ENCODE data around the gene GPR89B.
"Not testable (repeated sequence)": the region's sequence is repeated elsewhere in the genome, so short reads cannot be mapped to it uniquely, and the experiment has no call there.

GPR89B gene

DNA sequence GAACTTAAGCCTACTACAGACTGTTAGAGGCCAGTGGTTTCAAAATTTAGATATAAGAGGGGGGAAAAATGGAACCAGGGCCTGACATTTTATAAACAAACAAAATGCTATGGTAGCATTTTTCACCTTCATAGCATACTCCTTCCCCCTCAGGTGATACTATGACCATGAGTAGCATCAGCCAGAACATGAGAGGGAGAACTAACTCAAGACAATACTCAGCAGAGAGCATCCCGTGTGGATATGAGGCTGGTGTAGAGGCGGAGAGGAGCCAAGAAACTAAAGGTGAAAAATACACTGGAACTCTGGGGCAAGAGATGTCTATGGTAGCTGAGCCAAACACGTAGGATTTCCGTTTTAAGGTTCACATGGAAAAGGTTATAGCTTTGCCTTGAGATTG lies 64.7 kb downstream of the GPR89B start:
- not testable (repeated sequence) for H3K27me3 Mint-ChIP-seq, H3K9me3 Mint-ChIP-seq, H3K27ac Mint-ChIP-seq, DNase-seq
- ATAC-seq = peak; percentile 51
- peaks cover 17% of the 10 kb centered on the region for H3K4me1 Mint-ChIP-seq
- H3K4me3 Mint-ChIP-seq = peak overlapping the region in 1 of 2 donors; percentile 46

GRCh38 chr1:147993400-147993799 lies 65.2 kb downstream of the GPR89B start:
- H3K27me3 Mint-ChIP-seq, DNase-seq, H3K27ac Mint-ChIP-seq, H3K9me3 Mint-ChIP-seq: not testable (repeated sequence)
- H3K4me3 Mint-ChIP-seq = peak overlapping the region; percentile 43 to 46
- peaks cover 19% of the 10 kb centered on the region for H3K4me1 Mint-ChIP-seq
- ATAC-seq = peak; percentile 48

DNA sequence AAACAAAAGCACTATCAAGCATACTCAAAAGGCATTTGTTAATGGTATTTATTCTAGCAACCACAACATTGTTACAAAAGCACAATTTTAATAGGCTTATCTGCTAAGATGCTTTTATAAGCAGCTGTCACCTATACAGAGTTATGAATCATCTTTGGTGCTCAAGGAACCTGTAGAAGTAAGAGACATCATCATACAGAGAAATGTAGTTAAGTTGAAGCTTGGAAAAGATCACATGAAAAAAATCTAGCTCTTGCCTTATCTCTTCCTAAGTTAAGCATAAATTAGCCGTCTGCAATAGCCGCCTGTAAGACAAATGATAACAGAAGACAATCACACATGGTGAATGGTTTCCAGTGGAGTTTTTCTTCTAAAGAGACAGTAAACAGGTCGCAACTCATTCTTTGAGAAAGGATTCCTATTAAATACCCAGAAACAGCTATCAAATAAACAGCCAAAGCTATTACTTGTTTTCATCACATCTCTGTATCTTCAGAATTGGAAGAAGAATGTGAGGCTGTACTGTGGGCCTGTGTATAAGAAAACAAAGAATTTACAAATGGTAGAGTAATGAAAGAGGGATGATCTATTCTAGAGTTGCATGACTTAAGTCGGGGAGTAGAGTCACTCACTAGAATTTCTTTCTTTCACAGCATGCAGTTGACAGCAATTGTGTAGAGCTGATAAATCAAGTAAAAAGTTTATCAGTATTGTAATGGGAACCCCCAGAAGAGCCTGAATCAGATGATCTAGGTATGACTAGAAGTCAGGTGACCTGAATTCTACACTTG lies 65.8 kb downstream of the GPR89B start:
- DNase-seq, H3K27ac Mint-ChIP-seq, H3K9me3 Mint-ChIP-seq, ATAC-seq, H3K27me3 Mint-ChIP-seq: not testable (repeated sequence)
- Mint-ChIP-seq H3K4me3 (peak overlapping the region; percentile 18 to 54), H3K4me1 (peaks cover 19% of the 10 kb centered on the region)

- ATAC-seq, H3K27me3 Mint-ChIP-seq, H3K9me3 Mint-ChIP-seq, H3K27ac Mint-ChIP-seq, DNase-seq, H3K4me3 Mint-ChIP-seq: not testable (repeated sequence)
- H3K4me1 Mint-ChIP-seq = peaks cover 19% of the 10 kb centered on the region
Observed at GRCh38 chr1:147996088-147996487, 67.9 kb downstream of the GPR89B start.

DNA sequence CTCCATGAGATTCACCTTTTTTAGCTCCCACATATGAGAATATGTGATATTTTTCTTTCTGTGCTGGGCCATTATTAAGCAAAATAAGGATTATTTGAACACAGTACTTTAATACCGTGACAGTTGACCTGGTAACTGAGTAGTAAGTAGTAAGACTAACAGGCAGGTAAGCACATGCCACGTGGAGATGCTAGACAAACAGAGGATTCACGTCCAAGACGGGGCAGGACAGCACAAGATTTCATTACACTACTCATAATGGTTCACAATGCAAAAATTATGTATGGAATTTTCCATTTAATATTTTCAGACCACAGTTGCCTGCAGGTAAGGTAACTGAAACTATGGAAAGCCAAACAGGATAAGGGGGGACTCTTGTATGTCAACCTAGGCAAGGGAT lies 79.5 kb downstream of the GPR89B start:
- H3K27ac Mint-ChIP-seq, ATAC-seq: not testable (repeated sequence)
- peaks cover 14% of the 10 kb centered on the region for H3K27me3 Mint-ChIP-seq

GRCh38 chr1:148010527-148010926 lies 82.3 kb downstream of the GPR89B start:
- ATAC-seq (no peak), DNase-seq (no peak)
- Mint-ChIP-seq H3K4me3 (no peak overlapping the region), H3K4me1 (peaks cover 27% of the 10 kb centered on the region), H3K27ac (no peak overlapping the region), H3K9me3 (no peaks in the 10 kb centered on the region), H3K27me3 (peaks cover 38% of the 10 kb centered on the region)

More for the DNA sequence above, 79.5 kb downstream of the GPR89B start:
- not testable (repeated sequence) for H3K9me3 Mint-ChIP-seq, DNase-seq, H3K4me3 Mint-ChIP-seq, H3K4me1 Mint-ChIP-seq

- H3K4me1 Mint-ChIP-seq = peaks cover 30% of the 10 kb centered on the region
- ATAC-seq, H3K27ac Mint-ChIP-seq, H3K9me3 Mint-ChIP-seq, DNase-seq: not testable (repeated sequence)
- peaks cover 54% of the 10 kb centered on the region for H3K27me3 Mint-ChIP-seq
- peak overlapping the region; percentile 43 to 72 for H3K4me3 Mint-ChIP-seq
Observed at GRCh38 chr1:148013177-148014144, 85.2 kb downstream of the GPR89B start.

DNA sequence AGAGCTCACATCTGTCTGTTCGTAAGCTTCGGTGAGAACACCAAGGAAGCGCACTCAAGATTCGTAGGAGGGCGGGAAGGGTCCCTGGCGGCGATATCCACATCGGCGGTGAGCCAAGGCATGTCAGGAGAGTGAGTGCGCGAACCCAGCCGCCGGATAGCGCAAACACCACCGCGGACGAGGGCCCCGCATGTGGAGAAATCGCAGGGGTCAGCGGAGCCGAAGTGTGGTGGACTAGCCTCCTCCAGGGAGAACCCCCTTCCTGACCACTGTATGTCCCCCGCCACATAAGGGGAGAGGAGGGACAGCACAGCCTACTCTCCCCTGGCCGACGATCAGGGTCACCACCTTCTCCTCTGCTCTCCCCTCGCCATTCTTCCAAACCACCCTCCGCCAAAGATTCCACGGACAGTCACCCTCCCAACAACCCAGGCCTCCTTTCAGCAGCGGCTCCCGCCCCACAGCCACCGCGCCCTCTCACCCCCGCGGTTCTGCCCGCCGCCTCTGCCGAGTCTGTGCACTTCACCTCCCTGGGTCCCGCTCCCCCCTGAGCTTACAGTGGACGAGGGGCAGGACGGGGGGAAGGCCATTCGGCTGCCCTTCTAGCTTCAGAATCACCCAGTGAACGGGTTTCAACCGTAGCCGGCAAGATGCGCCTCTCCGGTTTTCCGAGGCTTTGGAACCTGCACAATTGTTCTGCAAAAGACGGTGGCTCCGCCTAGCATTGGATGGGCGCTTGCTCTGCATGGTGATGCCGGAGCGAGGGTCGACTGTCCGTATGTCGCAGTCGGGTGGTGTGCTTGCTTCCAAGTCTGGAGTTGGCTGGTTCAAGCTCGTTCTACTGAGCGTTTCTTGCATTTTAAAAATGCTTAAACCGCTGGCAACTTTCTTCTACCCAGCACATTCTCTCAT lies 86.3 kb downstream of the GPR89B start:
- Mint-ChIP-seq H3K4me1 (peaks cover 30% of the 10 kb centered on the region), H3K27ac (peak overlapping the region in 1 of 2 donors; percentile 34), H3K27me3 (peaks cover 54% of the 10 kb centered on the region), H3K4me3 (peak overlapping the region; percentile 71 to 72)
- ATAC-seq = peak; percentile 72
- not testable (repeated sequence) for H3K9me3 Mint-ChIP-seq, DNase-seq

GRCh38 chr1:148024918-148025317 lies 96.7 kb downstream of the GPR89B start:
- not testable (repeated sequence) for ATAC-seq, H3K9me3 Mint-ChIP-seq, H3K4me1 Mint-ChIP-seq, H3K27ac Mint-ChIP-seq, H3K27me3 Mint-ChIP-seq, DNase-seq, H3K4me3 Mint-ChIP-seq

- not testable (repeated sequence) for H3K9me3 Mint-ChIP-seq, H3K27me3 Mint-ChIP-seq, ATAC-seq, DNase-seq, H3K4me1 Mint-ChIP-seq, H3K4me3 Mint-ChIP-seq, H3K27ac Mint-ChIP-seq
Observed at GRCh38 chr1:148027004-148027403, 98.8 kb downstream of the GPR89B start.

DNA sequence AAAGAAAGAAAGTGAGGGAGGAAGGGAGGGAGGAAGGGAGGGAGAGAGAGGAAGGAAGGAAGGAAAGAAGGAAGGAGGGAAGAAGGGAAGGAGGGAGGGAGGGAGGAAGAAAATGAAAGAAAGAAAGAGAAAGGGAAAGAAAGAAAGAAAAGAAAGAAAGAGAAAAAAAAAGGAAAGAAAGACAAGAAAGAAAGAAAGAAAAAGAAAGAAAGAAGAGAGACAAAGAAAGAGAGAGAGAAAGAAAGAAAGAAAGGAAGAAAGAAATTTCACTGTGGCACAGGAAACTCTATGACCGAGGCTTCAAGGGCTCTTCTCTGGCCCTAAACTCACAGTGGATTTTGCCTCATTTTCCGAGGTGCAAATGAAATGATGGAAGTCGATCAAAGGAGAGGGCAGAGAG lies 104.0 kb downstream of the GPR89B start:
- not testable (repeated sequence) for H3K9me3 Mint-ChIP-seq, H3K4me1 Mint-ChIP-seq, DNase-seq, ATAC-seq, H3K27ac Mint-ChIP-seq
- H3K4me3 Mint-ChIP-seq = peak overlapping the region; percentile 73 to 75
- peaks cover 20% of the 10 kb centered on the region for H3K27me3 Mint-ChIP-seq

- peak; percentile 78 for ATAC-seq
- H3K9me3 Mint-ChIP-seq, DNase-seq, H3K27ac Mint-ChIP-seq, H3K4me1 Mint-ChIP-seq: not testable (repeated sequence)
- Mint-ChIP-seq H3K27me3 (peaks cover 20% of the 10 kb centered on the region), H3K4me3 (peak overlapping the region; percentile 73 to 75)
Observed at GRCh38 chr1:148032690-148033089, 104.5 kb downstream of the GPR89B start.

DNA sequence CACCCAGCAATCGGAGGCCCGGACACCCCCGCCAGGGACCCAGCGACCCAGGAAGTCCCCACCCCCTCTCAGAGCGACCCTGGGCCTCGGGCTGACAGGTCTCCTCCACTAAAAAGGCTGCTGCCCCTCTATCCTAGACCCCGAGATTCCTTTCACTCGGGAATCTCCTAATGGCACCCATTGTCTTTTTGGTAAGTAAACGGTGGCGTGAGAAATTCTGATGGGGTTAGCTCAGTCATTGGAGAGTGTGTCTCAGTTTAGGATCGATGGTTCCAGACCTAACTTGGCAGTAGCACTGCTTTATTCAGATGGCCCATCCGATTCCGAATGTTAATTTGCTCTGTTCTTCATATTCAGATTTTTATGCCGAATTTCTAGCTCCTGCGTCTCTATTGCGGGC lies 104.9 kb downstream of the GPR89B start:
- Mint-ChIP-seq H3K4me3 (peak overlapping the region; percentile 37 to 70), H3K27me3 (peaks cover 20% of the 10 kb centered on the region)
- not testable (repeated sequence) for H3K9me3 Mint-ChIP-seq, H3K4me1 Mint-ChIP-seq, DNase-seq, H3K27ac Mint-ChIP-seq
- ATAC-seq = peak; percentile 19

DNA sequence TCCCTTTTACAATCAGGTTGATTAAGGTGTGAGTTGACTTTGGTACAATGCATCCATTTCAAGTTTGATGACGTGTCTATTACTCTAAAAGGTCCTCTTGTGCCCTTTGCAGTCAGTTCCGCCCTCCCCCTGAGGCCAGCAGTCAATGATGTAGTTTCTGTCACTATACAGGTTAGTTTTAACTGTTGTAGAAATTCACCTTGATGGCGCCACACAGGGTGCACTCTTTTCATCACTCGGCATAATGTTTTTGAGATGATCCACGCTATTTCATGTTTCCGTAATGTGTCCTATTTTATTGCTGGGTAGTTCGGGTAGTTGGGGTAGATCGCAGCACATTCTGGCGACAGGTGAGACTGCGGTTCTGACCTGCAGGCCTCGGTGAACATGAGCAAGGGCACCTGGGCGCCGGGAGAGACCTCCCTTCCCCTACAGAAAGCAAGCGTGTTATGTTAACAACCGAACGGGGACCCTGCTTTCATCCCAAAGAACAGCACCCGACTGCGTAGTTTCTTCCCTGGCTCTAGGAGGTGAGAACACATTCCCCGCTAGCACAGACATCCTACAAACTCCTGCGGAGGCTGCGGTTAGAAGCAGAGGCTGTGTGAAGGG lies 109.7 kb downstream of the GPR89B start:
- Mint-ChIP-seq H3K4me3 (peak overlapping the region; percentile 63 to 75), H3K27ac (peak overlapping the region; percentile 99 to 100)
- not testable (repeated sequence) for H3K9me3 Mint-ChIP-seq, H3K27me3 Mint-ChIP-seq, H3K4me1 Mint-ChIP-seq
- DNase-seq (peak in 1 of 2 donors; percentile 26), ATAC-seq (peak; percentile 13)

All from stimulated activated naive CD8-positive, alpha-beta T cell treated with anti-CD3 and anti-CD28 coated beads, Interleukin-15, amount 100 ng/mL, for 72 hours (primary cell).